ENCODE measurements around the gene COMMD10.

The COMMD10 gene

DNA sequence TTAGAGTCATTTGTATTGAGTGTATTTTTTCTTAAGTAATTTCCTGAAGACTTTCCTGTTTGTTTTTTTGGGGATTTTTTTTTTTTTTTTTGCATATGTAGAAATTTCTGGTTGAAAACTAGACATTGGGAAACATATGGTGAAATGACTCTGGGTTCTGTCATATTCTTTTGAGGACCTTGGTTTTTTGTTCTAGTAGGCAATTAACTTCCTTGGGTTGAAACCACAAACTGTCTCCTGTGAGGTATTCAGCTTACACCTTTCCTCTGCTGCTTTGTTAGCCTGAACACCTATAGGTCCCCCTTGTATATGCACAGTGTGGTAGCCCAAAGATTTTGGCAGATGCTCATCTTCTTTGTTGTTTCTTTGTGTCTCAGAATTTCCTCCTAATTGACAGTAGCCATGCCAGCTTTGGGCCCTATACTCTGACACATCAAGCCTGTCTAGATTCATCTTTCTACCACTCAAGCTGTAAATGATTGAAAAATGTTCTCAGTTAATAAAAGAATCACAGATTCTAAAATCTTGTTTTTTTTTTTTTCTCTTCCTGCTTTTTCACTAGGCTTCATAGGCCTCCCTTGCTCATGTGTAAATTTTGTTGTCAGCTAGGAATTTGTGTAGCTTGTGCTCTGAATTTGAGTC, 140.6 kb downstream of the COMMD10 start:
- DNase-seq, result no peak

DNA sequence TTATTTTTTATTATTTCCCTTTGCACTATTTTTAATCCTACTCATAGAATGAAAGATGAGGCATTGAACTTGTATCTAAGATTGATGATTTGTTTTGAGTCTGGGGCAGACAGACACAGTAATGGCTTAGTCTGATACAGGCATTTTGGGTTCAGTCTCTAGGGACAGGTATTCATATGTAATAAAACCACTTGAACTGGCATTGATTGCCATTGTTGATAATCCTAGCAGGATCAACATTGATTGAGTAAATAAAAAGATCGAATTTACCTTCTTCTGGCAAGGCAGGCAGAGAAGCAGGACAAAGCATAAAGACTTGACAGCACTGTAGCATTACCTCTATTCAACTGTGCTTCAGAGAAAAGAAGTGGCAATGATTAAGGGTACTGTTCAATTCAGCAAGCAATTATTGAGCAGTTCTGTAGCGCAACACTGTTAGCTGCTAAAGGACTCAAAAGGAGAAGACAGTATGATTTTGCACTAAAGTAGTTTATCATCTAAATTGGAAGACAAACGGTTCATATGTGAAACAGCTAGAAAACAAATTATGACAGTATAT, 144.4 kb downstream of the COMMD10 start:
- no peak for DNase-seq

DNA sequence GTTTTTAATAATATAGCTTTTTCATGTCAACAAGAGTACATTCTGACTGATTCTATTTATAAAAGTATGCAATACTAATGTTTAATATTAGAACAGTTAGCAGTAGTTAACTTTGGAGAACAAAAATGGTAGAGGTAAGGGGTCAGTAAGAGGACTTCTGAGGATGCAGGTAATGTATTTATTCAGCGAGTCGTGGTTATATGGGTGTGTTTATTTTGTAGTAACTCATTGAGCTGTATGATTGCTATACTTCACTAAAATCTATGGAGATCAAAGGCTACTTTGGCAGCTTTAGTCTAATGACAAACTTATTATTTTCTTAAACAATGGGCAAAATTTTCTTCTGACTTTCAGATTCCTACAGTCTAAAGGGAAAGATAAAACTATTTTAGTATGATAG, 146.5 kb downstream of the COMMD10 start:
- no peak for DNase-seq

DNA sequence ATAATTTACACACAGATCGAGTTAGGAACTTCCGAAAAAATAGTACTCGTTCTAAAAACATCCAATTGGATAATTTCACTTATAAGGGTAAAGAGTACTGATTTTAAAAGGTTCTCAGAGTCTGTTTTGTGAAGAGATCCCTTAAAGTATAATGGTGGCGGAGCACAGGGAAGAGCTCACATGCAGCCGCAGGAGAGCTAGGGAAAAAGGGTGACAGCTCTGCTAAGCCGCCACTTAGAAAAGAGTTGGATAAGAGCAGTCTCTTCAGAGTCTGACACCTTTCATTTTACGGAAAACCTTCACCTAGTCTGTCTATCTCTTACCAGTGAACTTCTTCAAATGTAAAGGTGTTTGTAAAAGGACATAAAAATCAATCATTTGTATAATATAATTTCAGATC, 149.9 kb downstream of the COMMD10 start:
- no peak for DNase-seq

DNA sequence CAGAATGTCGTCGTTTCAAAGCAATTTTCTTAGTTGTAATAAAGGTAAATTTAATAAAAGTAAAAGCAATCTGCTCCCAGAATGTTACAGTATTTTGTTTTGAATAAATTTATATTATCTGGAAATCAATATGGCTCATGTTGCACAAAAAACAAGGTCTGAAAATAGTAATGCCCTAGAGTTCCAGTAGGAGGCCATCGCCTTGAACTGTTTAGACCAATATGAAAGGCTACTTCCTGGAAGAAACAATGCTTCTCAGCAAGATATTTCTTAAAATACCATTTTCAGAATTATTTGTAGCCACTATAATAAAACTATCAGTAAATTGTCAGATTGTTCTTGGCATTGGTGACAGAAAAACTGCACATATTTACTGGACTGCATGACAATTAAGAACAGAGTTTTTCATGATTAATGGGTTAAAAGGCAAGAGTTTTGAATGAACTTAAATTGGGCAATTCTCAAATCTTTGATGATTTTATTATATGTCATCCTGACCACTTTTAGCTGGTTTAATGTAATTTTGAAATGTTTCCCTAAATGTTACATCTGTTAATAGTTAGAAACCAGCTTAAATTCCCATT, 153.2 kb downstream of the COMMD10 start:
- no peak for DNase-seq

DNA sequence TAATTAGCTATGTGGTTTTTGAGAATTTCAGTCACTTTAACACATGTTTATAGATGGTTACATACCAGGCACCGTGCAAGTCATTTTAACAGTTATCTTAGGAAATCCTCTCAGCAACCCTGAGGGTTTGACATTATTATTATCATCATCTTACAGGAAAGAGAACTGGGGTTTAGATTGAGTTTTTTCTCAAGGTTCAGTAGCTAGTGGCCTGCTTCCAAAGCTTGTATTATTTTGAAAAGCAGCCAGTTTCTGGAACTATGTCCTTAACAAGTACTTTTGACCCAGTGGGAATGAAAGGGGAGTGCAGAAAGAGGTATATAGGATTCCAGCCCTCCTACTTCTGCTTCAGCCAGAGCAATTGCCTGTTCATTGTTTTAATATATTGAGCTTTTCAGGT, 157.5 kb downstream of the COMMD10 start:
- DNase-seq, result no peak

DNA sequence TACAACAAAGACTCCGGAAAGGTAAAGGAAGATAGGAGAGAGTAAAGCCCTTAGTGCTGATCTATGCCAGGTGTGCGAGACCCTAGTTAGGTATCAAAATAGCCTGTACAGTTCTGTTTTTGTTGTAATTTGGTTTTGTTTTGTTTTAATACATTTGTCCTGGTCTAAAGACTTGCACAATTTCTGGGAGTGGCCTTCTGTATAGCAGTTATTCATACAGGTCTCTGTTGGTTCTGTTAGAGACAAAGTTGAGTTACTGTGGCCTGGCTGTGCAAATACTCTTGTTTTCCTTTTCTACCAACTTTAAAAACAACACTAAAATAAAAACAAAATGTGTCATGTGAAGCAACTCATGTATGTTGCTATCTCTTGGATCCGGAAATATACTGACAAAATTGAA, 163.6 kb downstream of the COMMD10 start:
- DNase-seq, result no peak

DNA sequence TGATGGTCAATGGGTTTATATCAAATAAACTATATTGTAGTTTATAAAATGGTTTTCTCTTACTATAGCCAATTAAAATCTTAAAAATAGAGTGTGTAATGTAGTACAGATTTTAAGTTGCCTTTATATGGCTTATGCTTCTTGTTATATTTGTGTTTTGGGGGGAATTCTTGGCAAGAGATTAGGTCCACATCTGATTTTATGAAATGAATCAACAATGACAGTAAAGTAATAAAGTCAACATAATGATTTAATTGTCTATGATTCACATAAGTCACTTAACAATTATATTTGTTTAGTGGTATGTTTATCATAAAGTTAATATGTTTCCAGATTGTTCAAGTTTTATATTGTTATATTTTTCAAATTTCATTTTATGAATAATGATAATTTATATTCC, 164.8 kb downstream of the COMMD10 start:
- DNase-seq, result no peak

DNA sequence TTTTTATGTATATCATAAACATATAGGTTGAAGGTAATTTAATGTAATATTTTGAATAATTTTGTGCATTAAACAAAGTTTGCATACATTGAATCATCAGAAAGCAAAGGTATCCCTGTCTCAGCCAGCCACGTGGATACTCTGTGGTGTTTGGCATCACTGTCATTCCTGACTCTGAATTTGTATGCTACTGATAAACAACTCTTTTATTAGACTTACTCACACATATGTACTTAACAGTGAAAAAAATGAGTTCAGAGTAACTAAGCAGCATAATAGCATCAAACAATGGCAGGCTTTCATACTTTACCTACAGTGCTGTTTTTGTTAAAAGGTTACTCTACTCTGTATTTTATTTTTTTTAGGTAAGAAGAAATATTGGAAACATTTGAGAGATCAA, 171.9 kb downstream of the COMMD10 start:
- DNase-seq, result no peak

DNA sequence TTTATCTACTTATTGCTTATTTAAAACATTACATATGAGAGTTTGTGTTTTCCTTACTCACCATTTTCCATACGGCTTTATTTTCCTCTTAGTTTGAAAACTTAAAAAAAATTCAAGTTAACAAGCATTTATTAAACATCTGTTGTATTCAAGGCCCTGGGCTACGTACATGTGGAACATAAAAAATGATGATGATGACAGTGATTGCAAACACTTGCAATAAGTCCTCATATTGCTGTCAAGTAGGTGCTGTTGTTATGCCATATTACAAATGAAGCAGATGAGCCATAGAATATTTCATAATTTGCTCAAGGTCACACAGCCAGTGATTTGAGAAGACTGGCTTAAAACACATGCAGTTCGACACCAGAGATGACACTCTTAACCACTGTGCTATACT, 180.6 kb downstream of the COMMD10 start:
- DNase-seq, result no peak

DNA sequence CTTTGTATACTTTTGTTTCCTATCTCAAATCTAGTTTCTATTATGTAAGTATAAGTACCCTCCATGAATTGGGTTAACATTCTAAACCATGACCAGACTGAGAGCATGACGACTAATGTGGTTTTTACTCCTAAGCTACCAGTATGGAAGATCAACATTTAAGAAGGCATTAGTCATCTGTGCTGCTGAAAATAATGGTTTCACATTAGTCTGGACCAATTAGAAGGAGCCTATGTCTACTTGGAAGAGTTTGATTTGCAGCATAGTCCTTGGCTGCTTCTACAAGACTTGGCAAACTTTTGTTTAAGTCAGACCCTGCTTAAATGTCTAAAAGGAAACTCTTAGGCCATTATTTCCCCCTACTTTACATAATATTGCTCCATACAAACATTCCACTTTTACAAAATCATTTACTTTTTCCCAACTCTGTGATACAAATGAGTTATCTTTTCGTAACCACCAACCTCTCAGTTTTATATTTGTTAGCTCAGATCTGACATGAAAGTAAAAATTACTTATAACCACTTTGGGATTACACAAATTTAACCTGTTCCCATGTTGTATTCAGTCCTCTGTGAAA, 186.7 kb downstream of the COMMD10 start:
- DNase-seq, result no peak

DNA sequence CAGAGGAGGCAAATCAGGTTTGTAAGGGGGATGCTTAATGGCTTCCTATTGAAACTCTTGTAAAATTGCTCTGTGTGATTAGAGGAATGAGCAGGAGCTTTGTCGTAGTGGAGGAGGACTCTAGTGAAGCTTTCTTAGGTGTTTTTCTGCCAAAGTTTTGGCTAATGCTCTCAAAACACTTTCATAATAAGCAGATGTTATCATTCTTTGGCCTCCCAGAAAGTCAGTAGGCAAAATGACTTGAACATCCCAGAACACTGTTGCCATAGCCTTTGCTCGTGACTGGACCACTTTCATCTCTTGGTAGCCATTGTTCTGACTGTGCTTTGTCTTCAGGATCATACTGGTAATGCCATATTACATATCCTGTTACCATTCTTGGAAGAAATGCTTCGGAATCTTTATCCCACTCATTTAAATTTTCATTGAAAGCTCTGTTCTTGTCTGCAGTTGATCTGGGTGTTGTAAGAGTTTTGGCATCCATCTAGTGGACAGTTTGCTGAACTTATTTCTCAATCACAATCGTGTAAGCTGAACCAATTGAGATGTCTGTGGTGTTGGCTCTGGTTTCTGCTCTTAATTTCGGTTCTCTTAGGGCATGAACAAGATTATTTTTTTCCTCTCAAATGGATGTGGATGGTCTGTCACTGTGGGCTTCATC, 187.6 kb downstream of the COMMD10 start:
- no peak for DNase-seq

DNA sequence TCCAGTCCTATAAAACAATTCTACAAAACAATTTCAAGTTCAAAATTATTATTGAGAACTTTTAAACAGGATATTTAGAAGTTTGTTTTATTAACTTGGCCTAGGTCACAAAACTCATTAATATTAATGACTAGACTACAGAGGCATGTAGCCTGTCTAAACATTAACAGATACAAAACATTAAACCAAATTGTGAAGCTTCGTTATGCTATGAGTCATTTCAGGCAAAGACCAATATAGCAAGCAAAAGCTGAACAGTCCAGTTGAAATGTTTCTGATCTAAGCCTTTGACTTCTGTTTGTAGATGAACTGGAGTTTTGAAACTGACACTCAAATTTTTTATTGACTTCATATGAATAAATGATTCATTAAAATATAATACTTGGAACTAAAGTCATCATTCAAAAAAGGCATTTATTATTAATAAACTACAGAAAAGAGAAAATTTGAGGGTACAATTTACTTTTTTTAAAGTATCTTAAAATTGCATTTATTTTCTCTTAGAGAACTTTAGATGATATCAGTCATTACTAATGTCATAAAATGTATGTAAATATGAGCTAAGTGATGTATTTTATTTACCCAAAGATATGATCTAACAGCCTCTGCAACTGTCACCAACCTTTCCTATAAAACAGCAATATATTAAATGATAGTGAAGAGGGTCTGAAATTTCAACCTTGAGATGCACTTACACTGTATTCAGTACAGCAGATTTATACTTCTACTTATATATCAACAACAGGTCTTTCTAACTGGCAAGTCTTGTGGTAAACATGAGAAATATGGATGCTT, 188.8 kb downstream of the COMMD10 start:
- DNase-seq, result no peak

DNA sequence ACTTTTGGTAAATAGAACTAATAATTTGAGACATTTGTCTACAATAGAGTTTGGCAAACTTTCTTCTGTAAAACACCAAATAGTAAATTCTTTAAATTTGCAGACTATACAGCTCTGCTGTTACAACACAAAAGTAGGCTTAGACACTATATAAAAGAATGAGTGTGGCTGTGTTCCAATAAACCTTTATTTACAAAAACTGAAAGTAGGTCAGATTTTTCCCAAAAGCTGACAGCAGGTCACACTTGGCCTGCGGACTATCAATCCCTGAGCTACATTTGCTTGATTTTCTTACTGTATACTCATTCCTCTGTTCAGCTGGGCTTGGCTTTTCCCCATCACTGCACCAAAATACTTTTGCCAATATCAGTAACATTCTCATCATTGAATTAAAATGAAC, 189.4 kb downstream of the COMMD10 start:
- no peak for DNase-seq

DNA sequence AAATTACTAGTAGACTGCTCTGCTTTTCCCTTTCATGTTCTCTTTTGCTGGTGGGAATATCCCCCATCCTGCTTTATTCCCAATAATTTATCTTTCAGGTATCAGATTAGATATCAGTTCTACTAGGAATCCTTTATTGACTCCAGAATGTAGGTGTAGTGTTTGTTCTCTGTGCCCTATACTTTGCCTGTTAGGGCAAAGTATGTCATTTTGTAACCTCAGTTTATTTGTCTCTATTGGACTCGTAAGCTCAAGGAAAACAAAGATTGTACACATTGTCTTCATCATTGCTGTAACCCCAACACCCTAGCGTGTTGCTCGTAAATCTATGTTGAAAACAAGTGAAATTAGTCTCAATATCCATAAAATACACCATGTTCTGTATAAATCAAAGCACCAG, 190.5 kb downstream of the COMMD10 start:
- no peak for DNase-seq

DNA sequence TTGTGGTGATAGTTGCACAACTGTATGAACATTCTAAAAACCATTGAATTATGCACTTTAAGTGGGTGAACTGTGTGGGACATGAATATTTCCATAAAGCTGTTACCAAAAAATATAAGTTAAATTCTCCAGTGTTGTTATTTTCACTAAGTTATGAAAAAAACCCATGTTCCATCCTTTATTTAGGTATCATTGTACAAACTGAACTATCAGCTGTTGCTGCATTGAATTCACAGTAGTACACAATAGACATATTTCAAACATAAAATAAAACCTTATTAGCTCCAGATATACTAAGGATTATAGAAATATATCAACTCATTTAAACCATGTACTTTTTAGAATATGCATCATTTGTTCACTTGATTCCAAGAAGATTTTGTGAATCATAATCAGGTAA, 192.1 kb downstream of the COMMD10 start:
- no peak for DNase-seq

DNA sequence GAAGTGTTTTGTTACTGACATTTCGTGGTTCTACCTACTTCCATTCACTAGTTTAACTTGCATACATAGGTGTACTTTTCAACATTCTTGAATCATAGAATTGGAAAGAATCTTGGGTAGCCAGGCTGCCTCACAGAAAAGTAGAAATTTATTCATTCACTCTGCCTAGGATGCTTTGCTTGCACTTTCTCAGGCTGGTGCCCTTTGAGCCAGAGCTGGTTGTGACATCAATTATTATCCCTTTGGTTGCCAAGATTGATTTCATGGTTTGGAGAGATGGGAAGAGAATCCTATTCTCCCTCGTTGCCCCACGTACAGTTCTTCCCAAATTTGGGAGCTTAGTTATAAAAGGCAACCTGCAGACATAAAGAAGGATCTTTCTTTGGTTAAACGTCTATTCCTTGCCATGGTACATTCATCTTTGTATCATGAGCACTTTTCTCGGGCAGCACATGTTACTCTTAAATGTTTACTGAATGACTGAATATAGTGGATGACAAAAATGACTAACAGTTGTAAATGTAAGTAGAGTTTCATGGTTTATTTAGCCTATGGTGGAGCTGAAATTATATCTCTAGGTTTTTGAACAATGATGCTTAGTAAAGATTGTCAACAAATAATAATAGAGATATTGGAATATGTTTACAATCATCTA, 195.5 kb downstream of the COMMD10 start:
- no peak for DNase-seq

DNA sequence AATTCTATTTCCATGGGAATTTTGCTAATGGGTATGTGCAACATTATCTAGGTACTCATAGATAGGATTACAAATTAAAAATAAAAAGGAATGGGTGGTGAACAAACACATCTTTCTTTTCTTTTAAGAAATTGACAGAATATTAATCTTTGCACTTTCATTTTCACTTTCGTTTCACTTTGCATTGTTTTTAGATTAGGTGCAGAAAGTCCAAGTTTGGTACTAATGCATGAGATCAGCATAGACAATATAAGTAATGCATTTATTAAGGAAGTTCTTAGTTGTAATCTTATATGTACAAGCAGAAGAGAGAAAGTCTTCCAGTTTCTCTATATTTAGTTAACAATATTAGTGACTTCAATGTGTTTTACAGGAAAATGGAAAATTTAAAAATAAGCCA, 196.5 kb downstream of the COMMD10 start:
- no peak for DNase-seq

DNA sequence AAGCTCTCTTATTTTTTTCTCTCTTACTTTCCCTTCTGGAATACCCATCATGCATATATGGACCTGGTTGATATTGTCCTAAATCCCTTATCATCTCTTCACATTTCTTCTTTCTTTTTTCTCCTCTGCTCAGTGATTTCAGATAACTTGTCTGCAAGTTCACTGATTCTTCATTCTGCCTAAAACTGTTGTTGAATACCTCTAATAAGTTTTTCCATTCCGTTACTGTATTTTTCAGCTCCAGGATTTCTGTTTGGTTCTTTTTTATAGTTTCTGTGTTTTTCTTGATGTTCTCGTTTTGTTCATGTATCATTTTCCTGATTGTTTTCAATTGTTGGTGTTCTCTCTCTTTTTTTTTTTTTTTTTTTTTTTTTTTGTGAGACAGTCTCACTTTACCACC, 203.7 kb downstream of the COMMD10 start:
- no peak for DNase-seq

DNA sequence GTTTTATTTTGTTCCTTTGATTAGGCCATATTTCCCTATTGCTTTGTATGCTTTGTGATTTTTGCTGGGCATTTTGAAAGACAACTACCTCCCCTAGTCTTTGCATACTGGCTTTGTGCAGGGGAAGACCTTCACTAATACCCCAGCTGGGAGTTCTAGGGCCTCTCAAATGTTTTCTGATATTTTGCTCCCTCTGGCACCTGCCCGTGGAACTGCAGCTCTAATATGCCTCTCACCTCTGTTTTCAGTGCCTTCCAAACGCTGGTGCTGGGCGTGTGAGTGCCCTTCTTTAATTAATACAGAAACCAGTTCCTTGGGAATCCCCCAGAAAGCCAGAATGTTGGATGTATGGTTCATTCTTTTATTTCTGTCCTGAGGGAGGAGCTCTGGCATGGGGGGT, 204.5 kb downstream of the COMMD10 start:
- no peak for DNase-seq

DNA sequence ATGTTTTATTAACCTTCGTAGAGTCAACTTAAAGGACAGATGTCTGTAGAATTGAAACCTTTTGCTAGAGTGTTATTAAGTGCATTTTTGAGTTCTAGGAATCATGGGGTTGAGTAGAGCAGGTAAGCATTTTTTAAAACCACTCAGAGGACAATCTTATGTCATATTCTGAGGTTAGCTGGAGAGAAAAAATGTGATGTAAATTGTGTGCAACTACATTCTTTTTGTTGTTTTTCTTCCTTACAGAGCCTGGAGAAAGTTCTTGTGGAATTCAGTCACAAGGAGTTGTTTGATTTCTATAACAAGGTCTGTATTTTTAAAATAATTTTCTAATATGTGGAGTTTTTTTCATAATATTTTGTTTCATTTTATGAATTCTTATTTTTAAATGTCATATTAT, 206.4 kb downstream of the COMMD10 start:
- no peak for DNase-seq

DNA sequence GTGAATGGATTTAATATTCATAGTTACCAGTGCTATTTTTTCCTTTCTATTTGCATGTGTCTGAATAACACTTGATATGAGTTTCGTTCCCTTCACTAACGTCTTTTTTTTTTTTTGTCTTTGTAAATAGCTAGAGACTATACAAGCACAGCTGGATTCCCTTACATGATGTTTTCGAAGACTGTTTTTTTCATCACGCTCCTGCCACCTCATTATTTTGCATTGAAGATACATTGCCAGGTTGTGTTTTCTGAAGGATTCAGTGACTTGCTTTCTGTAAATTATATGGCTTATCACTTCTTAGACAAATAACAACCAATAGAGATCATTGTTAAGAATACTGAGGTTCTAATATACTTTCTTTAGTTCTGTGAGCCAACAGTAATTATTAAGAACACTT, 207.5 kb downstream of the COMMD10 start:
- no peak for DNase-seq
